Nephron progenitor cell (in vitro differentiated cells): ENCODE results near the gene NKX1-2.

ENCODE experiments used
- DNase-seq: peaks from one replicate; pipeline ENCODE4 v3.0.0; 2021
- H3K27ac Mint-ChIP-seq: 2 replicates; pipeline ENCODE4 v1.8.0; 2021; ENCODE audit warnings: mild to moderate bottlenecking, moderate library complexity, mixed read lengths
- H3K27me3 Mint-ChIP-seq: 2 replicates; pipeline ENCODE4 v1.8.0; 2021; ENCODE audit warnings: mild to moderate bottlenecking, low read depth, mixed read lengths; ENCODE audit not compliant: poor library complexity
- H3K36me3 Mint-ChIP-seq: 2 replicates; pipeline ENCODE4 v1.8.0; 2021; ENCODE audit warnings: low read depth, mixed read lengths
- H3K4me1 Mint-ChIP-seq: 2 replicates; pipeline ENCODE4 v1.8.0; 2021; ENCODE audit warnings: mixed read lengths
- H3K4me3 Mint-ChIP-seq: 2 replicates; pipeline ENCODE4 v1.8.0; 2021; ENCODE audit warnings: mild to moderate bottlenecking, moderate library complexity, mixed read lengths
- H3K9me3 Mint-ChIP-seq: 2 replicates; pipeline ENCODE4 v1.8.0; 2021; ENCODE audit warnings: mild to moderate bottlenecking, moderate library complexity, mixed read lengths
- TF ChIP-seq, protein P1 (sequence below): fragments of 200-600 bp; sonication (generic); IDR thresholded peaks from 2 replicates; pipeline ENCODE4 v1.5.0; 2021; ENCODE audit warnings: antibody characterized with exemption

NKX1-2 gene

DNA sequence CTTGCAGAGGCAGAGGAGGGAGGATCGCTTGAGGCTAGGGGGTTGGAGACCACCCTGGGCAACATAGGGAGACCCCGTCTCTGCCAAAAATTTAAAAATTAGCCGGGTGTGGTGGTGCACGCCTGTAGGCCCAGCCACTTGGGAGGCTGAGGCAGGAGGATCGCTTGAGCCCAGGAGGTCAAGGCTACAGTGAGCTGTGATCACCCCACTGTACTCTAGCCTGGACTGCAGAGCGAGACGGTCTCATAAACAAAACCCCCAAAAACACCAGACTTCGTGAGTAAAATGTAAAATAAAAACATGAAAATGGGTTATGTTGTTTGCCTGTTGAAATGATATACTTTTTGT lies 12.5 kb upstream of the NKX1-2 start:
- H3K4me3 Mint-ChIP-seq = peak overlapping the region; percentile 87
- H3K27ac Mint-ChIP-seq = peak overlapping the region; percentile 54
- no peaks in the 10 kb centered on the region for H3K36me3 Mint-ChIP-seq
- H3K27me3 Mint-ChIP-seq = peaks cover 6% of the 10 kb centered on the region
- DNase-seq = no peak
- peaks cover 29% of the 10 kb centered on the region for H3K4me1 Mint-ChIP-seq
- H3K9me3 Mint-ChIP-seq = no peaks in the 10 kb centered on the region
- TF ChIP-seq, protein P1, sequence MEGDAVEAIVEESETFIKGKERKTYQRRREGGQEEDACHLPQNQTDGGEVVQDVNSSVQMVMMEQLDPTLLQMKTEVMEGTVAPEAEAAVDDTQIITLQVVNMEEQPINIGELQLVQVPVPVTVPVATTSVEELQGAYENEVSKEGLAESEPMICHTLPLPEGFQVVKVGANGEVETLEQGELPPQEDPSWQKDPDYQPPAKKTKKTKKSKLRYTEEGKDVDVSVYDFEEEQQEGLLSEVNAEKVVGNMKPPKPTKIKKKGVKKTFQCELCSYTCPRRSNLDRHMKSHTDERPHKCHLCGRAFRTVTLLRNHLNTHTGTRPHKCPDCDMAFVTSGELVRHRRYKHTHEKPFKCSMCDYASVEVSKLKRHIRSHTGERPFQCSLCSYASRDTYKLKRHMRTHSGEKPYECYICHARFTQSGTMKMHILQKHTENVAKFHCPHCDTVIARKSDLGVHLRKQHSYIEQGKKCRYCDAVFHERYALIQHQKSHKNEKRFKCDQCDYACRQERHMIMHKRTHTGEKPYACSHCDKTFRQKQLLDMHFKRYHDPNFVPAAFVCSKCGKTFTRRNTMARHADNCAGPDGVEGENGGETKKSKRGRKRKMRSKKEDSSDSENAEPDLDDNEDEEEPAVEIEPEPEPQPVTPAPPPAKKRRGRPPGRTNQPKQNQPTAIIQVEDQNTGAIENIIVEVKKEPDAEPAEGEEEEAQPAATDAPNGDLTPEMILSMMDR = no peak

DNA sequence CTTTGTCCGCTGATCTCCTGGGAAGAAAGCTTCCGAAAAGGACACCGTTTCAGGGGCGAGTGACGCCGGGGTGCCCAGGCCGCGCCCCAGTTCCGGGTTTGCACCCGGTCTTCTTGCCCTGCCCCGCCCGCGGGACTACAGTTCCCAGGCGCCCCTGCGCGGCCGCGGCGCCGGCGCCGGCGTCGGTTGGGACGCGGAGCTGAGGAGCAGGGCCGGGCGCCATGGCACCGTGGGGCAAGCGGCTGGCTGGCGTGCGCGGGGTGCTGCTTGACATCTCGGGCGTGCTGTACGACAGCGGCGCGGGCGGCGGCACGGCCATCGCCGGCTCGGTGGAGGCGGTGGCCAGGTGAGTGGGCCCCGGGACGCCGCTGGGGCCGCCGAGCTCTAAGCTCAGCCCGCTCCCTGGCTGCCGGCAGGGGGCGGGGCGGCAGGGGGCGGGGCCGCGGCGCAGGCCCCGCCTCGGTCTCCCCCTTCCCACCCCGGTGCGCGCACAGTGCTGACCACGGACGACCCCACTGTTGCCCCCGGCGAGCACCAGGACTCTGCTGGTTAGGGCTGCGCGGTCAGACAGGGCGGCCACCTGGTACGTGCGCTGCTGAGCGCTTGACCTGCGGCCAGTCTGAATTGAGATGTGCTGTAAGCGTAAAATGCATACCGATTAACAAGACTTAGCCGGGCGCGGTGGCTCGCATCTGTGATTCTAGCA lies 12.0 kb upstream of the NKX1-2 start, which contains the start of gene LHPP:
Gene LHPP (plus strand): TSS at position 182 of the 706 bp plus-strand sequence. CDS start 40 bp downstream, at position 222.
- peak; percentile 79 for DNase-seq
- Mint-ChIP-seq H3K27me3 (peaks cover 6% of the 10 kb centered on the region), H3K4me3 (peak within 1 kb of the TSS; percentile 87), H3K27ac (peak within 1 kb of the TSS; percentile 54), H3K36me3 (no peaks in the 10 kb centered on the region), H3K9me3 (no peaks in the 10 kb centered on the region), H3K4me1 (peaks cover 24% of the 10 kb centered on the region)
- TF ChIP-seq, protein P1 = peak; percentile 14

DNA sequence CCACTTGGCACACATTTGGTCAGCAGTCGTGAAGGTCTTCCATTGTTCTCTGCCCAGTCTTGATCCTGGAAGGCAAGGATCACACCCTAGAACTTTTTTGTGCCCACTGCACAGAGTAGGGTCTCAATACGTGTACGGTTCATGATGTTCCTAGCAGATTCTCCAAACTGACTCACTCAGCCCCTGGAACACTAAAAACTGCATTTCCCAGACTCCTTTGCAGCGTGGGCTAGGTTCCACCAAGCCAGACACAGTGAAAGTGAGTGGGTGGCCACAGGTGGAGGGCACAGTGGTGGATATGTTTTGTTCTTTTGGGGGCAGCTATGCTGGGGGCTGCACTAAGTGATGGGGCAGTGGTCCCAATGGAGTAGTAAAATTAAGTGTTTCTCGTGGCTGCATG lies 10.3 kb upstream of the NKX1-2 start:
- Mint-ChIP-seq H3K4me3 (no peak overlapping the region), H3K27ac (no peak overlapping the region), H3K9me3 (no peaks in the 10 kb centered on the region), H3K27me3 (peaks cover 18% of the 10 kb centered on the region), H3K4me1 (peaks cover 26% of the 10 kb centered on the region), H3K36me3 (no peaks in the 10 kb centered on the region)
- TF ChIP-seq, protein P1 = no peak
- no peak for DNase-seq

DNA sequence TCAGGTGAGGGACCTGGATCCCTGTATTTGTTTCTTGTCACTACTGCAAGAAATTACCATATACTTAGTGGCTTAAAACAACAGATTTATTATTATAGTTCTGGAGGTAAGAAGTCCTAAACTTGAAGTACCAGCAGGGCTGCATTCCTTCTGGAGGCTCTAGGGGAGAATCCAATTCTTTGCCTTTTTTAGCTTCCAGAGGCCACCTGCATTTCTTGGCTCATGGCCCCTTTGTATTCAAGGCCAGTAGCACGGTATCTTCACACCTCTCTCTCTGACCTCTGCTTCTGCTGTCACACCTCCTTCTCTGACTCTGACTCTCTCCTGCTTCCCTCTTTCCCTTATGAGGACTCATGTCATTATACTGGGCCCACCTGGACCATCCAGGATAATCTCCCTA lies 9.6 kb upstream of the NKX1-2 start:
- no peak overlapping the region for H3K4me3 Mint-ChIP-seq
- no peak overlapping the region for H3K27ac Mint-ChIP-seq
- TF ChIP-seq, protein P1 = no peak

DNA sequence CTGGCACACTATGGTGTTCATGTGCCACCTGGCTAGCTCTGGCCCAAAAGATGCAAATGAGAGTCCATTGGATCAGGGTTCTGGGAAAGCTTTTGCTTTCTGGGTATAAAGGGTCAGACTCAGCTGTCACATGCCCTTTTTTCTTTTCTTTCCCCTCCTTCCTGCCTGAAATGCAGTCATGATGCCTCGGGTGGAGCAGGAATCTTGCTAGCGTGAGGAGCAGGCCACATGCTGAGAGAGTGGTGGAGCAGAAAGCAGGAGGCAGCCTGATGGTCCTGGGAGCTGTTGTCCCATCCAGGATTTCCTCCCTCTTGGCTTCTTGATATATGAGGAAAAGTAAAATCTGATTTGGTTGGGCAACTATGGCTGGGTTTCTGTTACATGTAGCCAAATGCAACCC lies 9.1 kb upstream of the NKX1-2 start:
- TF ChIP-seq, protein P1 = no peak
- DNase-seq = no peak
- Mint-ChIP-seq H3K9me3 (no peaks in the 10 kb centered on the region), H3K4me1 (peaks cover 14% of the 10 kb centered on the region), H3K27me3 (peaks cover 28% of the 10 kb centered on the region), H3K36me3 (no peaks in the 10 kb centered on the region), H3K27ac (no peak overlapping the region), H3K4me3 (no peak overlapping the region)

More for the DNA sequence above, 9.6 kb upstream of the NKX1-2 start:
- no peaks in the 10 kb centered on the region for H3K9me3 Mint-ChIP-seq
- H3K27me3 Mint-ChIP-seq = peaks cover 23% of the 10 kb centered on the region
- no peak for DNase-seq
- no peaks in the 10 kb centered on the region for H3K36me3 Mint-ChIP-seq
- H3K4me1 Mint-ChIP-seq = peaks cover 19% of the 10 kb centered on the region

DNA sequence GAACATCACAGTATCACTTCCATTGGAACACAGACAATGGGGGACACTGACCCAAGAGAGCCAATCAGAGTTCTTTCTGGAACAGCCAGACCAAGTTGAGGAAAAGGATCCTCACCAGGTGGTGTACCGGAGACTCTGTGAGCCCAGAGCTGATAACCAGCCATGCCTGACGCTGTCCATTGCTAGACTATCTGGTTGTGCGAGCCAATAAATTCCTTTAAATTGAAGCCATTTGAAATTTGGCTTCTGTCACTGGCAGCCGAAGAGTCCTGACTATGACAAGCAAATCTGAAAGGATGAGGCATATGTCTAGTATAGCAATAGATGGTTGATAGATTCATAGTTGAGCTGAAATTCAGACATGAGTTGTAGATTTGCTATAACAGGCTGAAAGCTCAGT lies 8.6 kb upstream of the NKX1-2 start:
- H3K9me3 Mint-ChIP-seq = no peaks in the 10 kb centered on the region
- TF ChIP-seq, protein P1 = no peak
- H3K27ac Mint-ChIP-seq = no peak overlapping the region
- H3K27me3 Mint-ChIP-seq = peaks cover 32% of the 10 kb centered on the region
- no peak overlapping the region for H3K4me3 Mint-ChIP-seq
- peaks cover 14% of the 10 kb centered on the region for H3K4me1 Mint-ChIP-seq
- no peak for DNase-seq
- no peaks in the 10 kb centered on the region for H3K36me3 Mint-ChIP-seq
